Panc1 (cell line): ENCODE results near the gene ARR3. TPM values are rescaled to one million over a fixed set of nuclear protein-coding genes. Genes with fewer than 3 reads are reported as not detected.

Experiments
- ATAC-seq: fragments of 200-7000 bp; cut with Tn5 transposase; 2 replicates; pipeline ENCODE4 v1.9.1; 2020; ENCODE audit warnings: mild to moderate bottlenecking, moderate library complexity
- BruUV-seq: library from RNA; stranded (reverse); fragments of 400-500 nt; replicated peaks from 2 replicates; lab custom pipeline; 2021; lab: Mats Ljungman, UMichigan
- CTCF ChIA-PET: fragments of 300-600 bp; sonication (Branson Sonifier 250); formaldehyde crosslinking; loops from one replicate; lab custom pipeline; 2022; ENCODE audit warnings: antibody characterized with exemption; lab: Charles Lee
- POLR2A ChIA-PET: fragments of 300-600 bp; sonication (Branson Sonifier 250); formaldehyde crosslinking; loops from one replicate; lab custom pipeline; 2022; ENCODE audit warnings: antibody characterized with exemption; lab: Charles Lee
- DNase-seq: peaks from one replicate; pipeline ENCODE4 v3.0.0-alpha.2; 2010; ENCODE audit warnings: low read depth, low spot score
- H3K27ac ChIP-seq: 2 replicates; pipeline ENCODE4 v1.5.1; 2011; ENCODE audit warnings: mild to moderate bottlenecking, low read length, inconsistent platforms
- H3K27me3 ChIP-seq: fragments of 200-500 bp; sonication (Bioruptor generic); 2 replicates; pipeline ENCODE4 v1.6.0; 2014; ENCODE audit warnings: low read length, inconsistent platforms; ENCODE audit not compliant: control insufficient read depth, insufficient read depth
- H3K36me3 ChIP-seq: fragments of 200-500 bp; sonication (Bioruptor generic); 2 replicates; pipeline ENCODE4 v1.5.1; 2014; ENCODE audit warnings: inconsistent platforms, mild to moderate bottlenecking, low read length, moderate library complexity; ENCODE audit not compliant: control insufficient read depth, insufficient read depth
- H3K4me1 ChIP-seq: 2 replicates; pipeline ENCODE4 v1.5.1; 2011; ENCODE audit warnings: inconsistent platforms, mild to moderate bottlenecking, low read length, moderate library complexity; ENCODE audit not compliant: control insufficient read depth, insufficient read depth
- H3K4me3 ChIP-seq, 2 experiments: 2 replicates each; pipeline ENCODE4 v1.5.1; 2011 to 2012; ENCODE audit warnings: low read depth in 2 of 2, low read length in 2 of 2, mild to moderate bottlenecking in 2 of 2, inconsistent platforms in 1 of 2, moderate library complexity in 1 of 2
- H3K9me3 ChIP-seq: fragments of 200-500 bp; sonication (Bioruptor generic); 2 replicates; pipeline ENCODE4 v1.5.1; 2014; ENCODE audit warnings: low read depth, mild to moderate bottlenecking, inconsistent platforms, low read length, moderate library complexity; ENCODE audit not compliant: control insufficient read depth, insufficient read depth
- CTCF ChIP-seq: fragments of 450-650 bp; IDR thresholded peaks from 2 replicates; pipeline ENCODE4 v1.5.1; 2017; ENCODE audit warnings: mild to moderate bottlenecking
- POLR2AphosphoS5 ChIP-seq: IDR thresholded peaks from 2 replicates; pipeline ENCODE4 v1.6.1; 2012; ENCODE audit warnings: mild to moderate bottlenecking, low read depth, low read length, moderate library complexity
- SIN3A ChIP-seq: IDR thresholded peaks from 2 replicates; pipeline ENCODE4 v1.6.1; 2012; ENCODE audit warnings: low read depth, mild to moderate bottlenecking, low read length, moderate library complexity, borderline replicate concordance; ENCODE audit not compliant: insufficient read depth
- TCF7L2 ChIP-seq: IDR thresholded peaks from 2 replicates; pipeline ENCODE4 v1.6.1; 2011; ENCODE audit warnings: mild to moderate bottlenecking, low read depth, low read length, inconsistent platforms
- in situ Hi-C: cut with HindIII; loops from 2 replicates; pipeline ENCODE4 v1.10.0; 2016; ENCODE audit warnings: low sequenced_read_pairs, low pct_unique_long_range_greater_than_20kb
- intact Hi-C: fragments of 100-400 bp; cut with micrococcal nuclease; formaldehyde crosslinking; loops from one replicate; pipeline ENCODE4 v1.10.0; 2022; ENCODE audit not compliant: unreplicated experiment
- total RNA-seq: library from RNA; stranded (reverse); gene quantifications from one replicate; pipeline ENCODE4 v1.2.1, GENCODE V29; 2021; ENCODE audit not compliant: unreplicated experiment
- TF ChIP-seq, protein P1 (sequence below), 2 experiments: IDR thresholded peaks; 2 replicates each; pipeline ENCODE4 v1.6.1; 2011 to 2012; ENCODE audit warnings: low read depth in 2 of 2, control low read depth in 1 of 2, low read length in 1 of 2, mild to moderate bottlenecking in 1 of 2, moderate library complexity in 1 of 2; ENCODE audit not compliant: insufficient read depth in 1 of 2

Gene ARR3
- total RNA-seq, 1 experiment from 2014 or later, result not detected

DNA sequence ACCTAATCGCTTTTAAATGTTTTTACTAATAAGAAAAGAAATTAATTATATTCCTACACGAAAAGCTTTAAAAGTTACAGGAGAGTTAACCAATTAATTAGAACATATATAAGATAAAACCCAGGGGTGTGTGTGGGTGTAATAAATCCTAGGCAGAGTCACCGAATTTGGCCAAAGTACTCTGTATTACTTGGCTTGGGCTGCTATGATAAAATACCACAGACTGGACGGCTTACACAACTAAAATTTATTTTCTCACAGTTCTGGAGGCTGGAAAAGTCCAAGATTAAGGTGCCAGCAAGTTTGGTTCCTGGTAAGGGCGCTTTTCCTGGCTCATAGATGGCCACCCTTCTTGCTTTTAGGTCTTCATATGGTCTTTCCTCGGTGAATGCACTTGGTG lies 23.3 kb upstream of the ARR3 start:
- POLR2A ChIA-PET, result no interaction called here
- no peak overlapping the region for H3K4me3 ChIP-seq
- CTCF ChIA-PET, result interaction anchor here (0.6 kb wide), 1 partner anchor 112 kb away, joined by 4 read pairs; the partner anchor contains the start of gene IGBP1
- no peaks in the 10 kb centered on the region for H3K9me3 ChIP-seq
- in situ Hi-C loops, result no loop called here
- no peak overlapping the region for H3K27ac ChIP-seq
- no TSS peak for BruUV-seq
- H3K4me1 ChIP-seq, result no peaks in the 10 kb centered on the region
- TF ChIP-seq, protein P1, sequence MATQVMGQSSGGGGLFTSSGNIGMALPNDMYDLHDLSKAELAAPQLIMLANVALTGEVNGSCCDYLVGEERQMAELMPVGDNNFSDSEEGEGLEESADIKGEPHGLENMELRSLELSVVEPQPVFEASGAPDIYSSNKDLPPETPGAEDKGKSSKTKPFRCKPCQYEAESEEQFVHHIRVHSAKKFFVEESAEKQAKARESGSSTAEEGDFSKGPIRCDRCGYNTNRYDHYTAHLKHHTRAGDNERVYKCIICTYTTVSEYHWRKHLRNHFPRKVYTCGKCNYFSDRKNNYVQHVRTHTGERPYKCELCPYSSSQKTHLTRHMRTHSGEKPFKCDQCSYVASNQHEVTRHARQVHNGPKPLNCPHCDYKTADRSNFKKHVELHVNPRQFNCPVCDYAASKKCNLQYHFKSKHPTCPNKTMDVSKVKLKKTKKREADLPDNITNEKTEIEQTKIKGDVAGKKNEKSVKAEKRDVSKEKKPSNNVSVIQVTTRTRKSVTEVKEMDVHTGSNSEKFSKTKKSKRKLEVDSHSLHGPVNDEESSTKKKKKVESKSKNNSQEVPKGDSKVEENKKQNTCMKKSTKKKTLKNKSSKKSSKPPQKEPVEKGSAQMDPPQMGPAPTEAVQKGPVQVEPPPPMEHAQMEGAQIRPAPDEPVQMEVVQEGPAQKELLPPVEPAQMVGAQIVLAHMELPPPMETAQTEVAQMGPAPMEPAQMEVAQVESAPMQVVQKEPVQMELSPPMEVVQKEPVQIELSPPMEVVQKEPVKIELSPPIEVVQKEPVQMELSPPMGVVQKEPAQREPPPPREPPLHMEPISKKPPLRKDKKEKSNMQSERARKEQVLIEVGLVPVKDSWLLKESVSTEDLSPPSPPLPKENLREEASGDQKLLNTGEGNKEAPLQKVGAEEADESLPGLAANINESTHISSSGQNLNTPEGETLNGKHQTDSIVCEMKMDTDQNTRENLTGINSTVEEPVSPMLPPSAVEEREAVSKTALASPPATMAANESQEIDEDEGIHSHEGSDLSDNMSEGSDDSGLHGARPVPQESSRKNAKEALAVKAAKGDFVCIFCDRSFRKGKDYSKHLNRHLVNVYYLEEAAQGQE (IDR thresholded peaks at IDR 0.05; ENCODE audit: insufficient read depth in 1 of 2, low read depth in 2 of 2, low read length in 1 of 2), result no peak
- no peak for TF ChIP-seq POLR2AphosphoS5
- no peak for TF ChIP-seq TCF7L2
- no peak for TF ChIP-seq SIN3A
- intact Hi-C loops, result no loop called here
- ATAC-seq (no peak), DNase-seq (no peak)
- H3K27me3 ChIP-seq, result peaks cover 2% of the 10 kb centered on the region; the same call in 1 of the 2 replicates
- no peaks in the 10 kb centered on the region for H3K36me3 ChIP-seq

GRCh38 chrX:70247252-70247651 lies 20.9 kb upstream of the ARR3 start:
- no peak for TF ChIP-seq TCF7L2
- TF ChIP-seq, protein P1 (IDR thresholded peaks at IDR 0.05; ENCODE audit: insufficient read depth in 1 of 2, low read depth in 2 of 2, low read length in 1 of 2), result no peak
- no peak for TF ChIP-seq CTCF
- no peak for TF ChIP-seq POLR2AphosphoS5
- no peak for TF ChIP-seq SIN3A
- H3K27ac ChIP-seq, result no peak overlapping the region
- no peak overlapping the region for H3K4me3 ChIP-seq
- no TSS peak for BruUV-seq
- H3K27me3 ChIP-seq, result peaks cover 6% of the 10 kb centered on the region; the same call in 1 of the 2 replicates
- POLR2A ChIA-PET, result no interaction called here
- DNase-seq, result no peak
- CTCF ChIA-PET, result no interaction called here
- in situ Hi-C loops, result no loop called here
- no peaks in the 10 kb centered on the region for H3K9me3 ChIP-seq
- no peaks in the 10 kb centered on the region for H3K4me1 ChIP-seq
- intact Hi-C loops, result no loop called here
- no peak for ATAC-seq
- no peaks in the 10 kb centered on the region for H3K36me3 ChIP-seq
